Nephron (organoid): ENCODE measurements around the gene NEDD4L.

Source experiments
- H3K27ac Mint-ChIP-seq, 3 experiments: 2 replicates each; pipeline ENCODE4 v1.8.0; 2020; ENCODE audit warnings: mixed read lengths in 3 of 3, mild to moderate bottlenecking in 2 of 3, moderate library complexity in 1 of 3
- H3K27me3 Mint-ChIP-seq: 2 replicates; pipeline ENCODE4 v1.8.0; 2021; ENCODE audit warnings: low read depth, mild to moderate bottlenecking, moderate library complexity, mixed read lengths
- H3K36me3 Mint-ChIP-seq: 2 replicates; pipeline ENCODE4 v1.8.0; 2020; ENCODE audit warnings: low read depth, mixed read lengths
- H3K4me1 Mint-ChIP-seq: 2 replicates; pipeline ENCODE4 v1.8.0; 2020; ENCODE audit warnings: mixed read lengths
- H3K4me3 Mint-ChIP-seq, 3 experiments: 2 replicates each; pipeline ENCODE4 v1.8.0; 2020; ENCODE audit warnings: mild to moderate bottlenecking in 3 of 3, mixed read lengths in 3 of 3, moderate library complexity in 2 of 3
- H3K9me3 Mint-ChIP-seq: 2 replicates; pipeline ENCODE4 v1.8.0; 2020; ENCODE audit warnings: mixed read lengths
- TF ChIP-seq, protein P1 (sequence below), 3 experiments: fragments of 200-600 bp; sonication (generic); IDR thresholded peaks; one replicate each; pipeline ENCODE4 v1.5.0; 2021; ENCODE audit warnings: antibody characterized with exemption in 3 of 3; ENCODE audit not compliant: unreplicated experiment in 3 of 3

NEDD4L gene

DNA sequence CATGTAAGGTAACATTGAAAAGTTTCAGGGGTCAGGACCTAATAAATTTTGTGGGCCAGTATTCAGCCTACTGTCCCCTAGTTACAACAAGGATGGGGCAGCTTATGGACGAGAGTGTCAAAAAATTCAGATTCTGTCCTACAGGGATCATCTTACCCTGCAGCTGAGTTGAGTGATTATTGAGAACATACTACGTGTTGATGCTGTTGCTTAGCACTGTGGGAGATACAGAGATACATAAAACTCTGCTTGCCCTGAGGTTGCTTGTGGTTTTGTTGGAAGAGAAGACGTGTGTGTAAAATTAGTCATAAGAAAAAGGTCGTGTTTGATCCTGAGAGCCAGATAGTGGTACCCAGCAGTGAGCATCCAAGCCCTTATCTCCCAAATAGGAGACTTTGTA, 253.2 kb downstream of the NEDD4L start:
- Mint-ChIP-seq H3K4me1 (peaks cover 74% of the 10 kb centered on the region), H3K9me3 (no peaks in the 10 kb centered on the region), H3K27me3 (no peaks in the 10 kb centered on the region), H3K27ac (no peak overlapping the region), H3K4me3 (no peak overlapping the region), H3K36me3 (no peaks in the 10 kb centered on the region)
- TF ChIP-seq, protein P1, sequence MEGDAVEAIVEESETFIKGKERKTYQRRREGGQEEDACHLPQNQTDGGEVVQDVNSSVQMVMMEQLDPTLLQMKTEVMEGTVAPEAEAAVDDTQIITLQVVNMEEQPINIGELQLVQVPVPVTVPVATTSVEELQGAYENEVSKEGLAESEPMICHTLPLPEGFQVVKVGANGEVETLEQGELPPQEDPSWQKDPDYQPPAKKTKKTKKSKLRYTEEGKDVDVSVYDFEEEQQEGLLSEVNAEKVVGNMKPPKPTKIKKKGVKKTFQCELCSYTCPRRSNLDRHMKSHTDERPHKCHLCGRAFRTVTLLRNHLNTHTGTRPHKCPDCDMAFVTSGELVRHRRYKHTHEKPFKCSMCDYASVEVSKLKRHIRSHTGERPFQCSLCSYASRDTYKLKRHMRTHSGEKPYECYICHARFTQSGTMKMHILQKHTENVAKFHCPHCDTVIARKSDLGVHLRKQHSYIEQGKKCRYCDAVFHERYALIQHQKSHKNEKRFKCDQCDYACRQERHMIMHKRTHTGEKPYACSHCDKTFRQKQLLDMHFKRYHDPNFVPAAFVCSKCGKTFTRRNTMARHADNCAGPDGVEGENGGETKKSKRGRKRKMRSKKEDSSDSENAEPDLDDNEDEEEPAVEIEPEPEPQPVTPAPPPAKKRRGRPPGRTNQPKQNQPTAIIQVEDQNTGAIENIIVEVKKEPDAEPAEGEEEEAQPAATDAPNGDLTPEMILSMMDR (IDR thresholded peaks at IDR 0.05; ENCODE audit: unreplicated experiment in 3 of 3) = no peak

DNA sequence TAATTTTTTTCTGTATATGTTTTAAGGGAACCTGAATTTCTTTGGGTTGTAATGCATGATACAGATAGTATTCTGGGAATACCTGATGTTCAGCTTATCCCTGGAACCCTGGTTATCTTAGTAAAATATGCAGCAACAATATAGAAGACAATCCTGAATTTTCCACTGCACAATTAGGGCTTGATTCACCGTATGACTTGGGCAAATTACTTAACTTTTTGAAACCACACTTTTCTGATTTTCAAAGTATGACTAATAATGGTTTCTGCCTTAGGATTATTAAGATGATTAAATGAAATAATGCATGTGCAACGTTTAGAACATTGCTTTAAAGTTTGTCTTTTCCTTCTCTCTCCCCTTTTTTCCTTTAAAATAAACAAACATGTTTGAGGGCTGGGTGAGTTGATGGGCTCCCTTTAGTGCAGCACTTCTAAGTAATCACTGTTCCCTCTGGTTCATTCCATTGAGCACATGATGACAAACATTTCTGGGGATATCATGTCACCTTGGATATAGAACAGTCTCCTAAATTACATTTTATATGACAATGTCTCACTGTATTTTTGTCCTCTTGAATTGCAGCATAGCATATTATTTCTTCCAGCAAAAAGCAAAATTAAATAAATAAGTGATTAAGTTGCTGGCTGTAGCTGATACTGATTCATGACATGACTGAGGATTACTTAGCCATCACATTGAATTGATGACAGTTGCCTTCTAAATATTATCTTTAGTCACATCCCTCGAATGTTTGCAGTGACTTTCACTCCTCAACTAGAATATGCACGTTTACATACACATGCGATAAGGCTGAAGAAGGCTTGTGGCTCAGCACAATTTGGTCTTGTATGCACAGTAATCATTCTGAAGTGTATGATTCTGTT, 254.5 kb downstream of the NEDD4L start:
- Mint-ChIP-seq H3K4me3 (no peak overlapping the region), H3K36me3 (no peaks in the 10 kb centered on the region), H3K27ac (no peak overlapping the region), H3K4me1 (peaks cover 76% of the 10 kb centered on the region), H3K9me3 (peaks cover under 1% of the 10 kb centered on the region), H3K27me3 (no peaks in the 10 kb centered on the region)
- TF ChIP-seq, protein P1 (IDR thresholded peaks at IDR 0.05; ENCODE audit: unreplicated experiment in 3 of 3) = no peak

DNA sequence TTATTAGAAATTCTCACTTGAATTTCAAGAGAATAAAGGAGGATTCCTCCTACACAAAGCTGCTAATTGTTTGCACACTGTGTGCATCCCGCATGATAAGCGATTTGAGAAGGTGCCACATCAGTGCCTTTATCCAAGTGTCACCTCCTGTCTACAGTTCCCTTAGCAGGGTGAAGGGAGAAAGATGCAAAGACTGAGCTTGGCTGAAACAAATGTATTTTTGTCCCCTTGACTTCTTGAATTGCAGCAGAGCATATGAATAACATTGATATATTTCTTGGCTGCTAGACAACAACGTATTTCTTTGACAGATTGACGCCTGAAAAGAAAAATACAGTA, 255.1 kb downstream of the NEDD4L start:
- Mint-ChIP-seq H3K27ac (no peak overlapping the region), H3K27me3 (no peaks in the 10 kb centered on the region), H3K36me3 (no peaks in the 10 kb centered on the region), H3K4me1 (peaks cover 79% of the 10 kb centered on the region), H3K9me3 (peaks cover 3% of the 10 kb centered on the region), H3K4me3 (no peak overlapping the region)
- TF ChIP-seq, protein P1 (IDR thresholded peaks at IDR 0.05; ENCODE audit: unreplicated experiment in 3 of 3) = no peak

DNA sequence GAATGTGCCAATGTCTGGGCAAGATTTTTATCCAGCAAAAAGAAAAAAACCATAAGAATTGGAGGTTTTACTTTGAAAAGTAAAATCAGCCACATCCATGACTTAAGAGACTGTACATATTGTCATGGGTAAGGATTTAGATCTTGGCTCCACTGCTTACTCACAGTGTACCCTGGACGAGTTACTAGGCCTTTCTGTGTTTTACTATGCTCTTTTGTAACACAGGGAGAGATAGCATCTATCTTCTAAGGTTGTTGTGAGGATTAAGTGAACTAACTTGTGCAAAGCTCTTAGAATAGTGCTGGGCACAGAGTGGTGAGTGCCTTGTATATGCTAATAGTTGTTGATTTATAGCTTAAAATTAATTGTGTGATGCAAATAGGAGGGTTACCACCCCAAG, 255.9 kb downstream of the NEDD4L start:
- no peaks in the 10 kb centered on the region for H3K27me3 Mint-ChIP-seq
- no peaks in the 10 kb centered on the region for H3K36me3 Mint-ChIP-seq
- peak overlapping the region in 1 of 3 experiments; percentile 17 for H3K27ac Mint-ChIP-seq
- peaks cover 3% of the 10 kb centered on the region for H3K9me3 Mint-ChIP-seq
- TF ChIP-seq, protein P1 (IDR thresholded peaks at IDR 0.05; ENCODE audit: unreplicated experiment in 3 of 3) = no peak
- H3K4me1 Mint-ChIP-seq = peaks cover 78% of the 10 kb centered on the region
- H3K4me3 Mint-ChIP-seq = no peak overlapping the region

DNA sequence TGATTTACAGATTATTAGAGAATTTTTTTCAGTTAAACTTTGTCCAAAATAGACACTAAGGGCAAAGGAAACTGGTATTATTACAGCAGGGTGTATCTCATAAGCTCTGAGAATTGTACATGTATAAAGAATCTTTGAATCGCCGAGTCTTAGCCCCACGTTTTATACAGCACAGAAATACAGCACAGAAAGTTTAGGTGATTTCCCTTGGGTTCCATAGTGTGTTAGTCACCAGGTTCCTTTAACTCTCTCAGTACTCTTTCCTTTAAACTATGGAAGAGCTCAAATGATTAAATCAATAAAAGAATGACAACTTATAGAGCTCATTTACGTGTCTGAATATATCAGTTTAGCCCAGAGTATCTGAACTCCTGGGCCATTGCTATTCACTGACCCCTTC, 256.8 kb downstream of the NEDD4L start:
- Mint-ChIP-seq H3K4me1 (peaks cover 69% of the 10 kb centered on the region), H3K9me3 (peaks cover 5% of the 10 kb centered on the region), H3K27me3 (no peaks in the 10 kb centered on the region), H3K27ac (peak overlapping the region in 1 of 3 experiments; percentile 17), H3K36me3 (peaks cover 2% of the 10 kb centered on the region), H3K4me3 (no peak overlapping the region)
- TF ChIP-seq, protein P1 (IDR thresholded peaks at IDR 0.05; ENCODE audit: unreplicated experiment in 3 of 3) = no peak

DNA sequence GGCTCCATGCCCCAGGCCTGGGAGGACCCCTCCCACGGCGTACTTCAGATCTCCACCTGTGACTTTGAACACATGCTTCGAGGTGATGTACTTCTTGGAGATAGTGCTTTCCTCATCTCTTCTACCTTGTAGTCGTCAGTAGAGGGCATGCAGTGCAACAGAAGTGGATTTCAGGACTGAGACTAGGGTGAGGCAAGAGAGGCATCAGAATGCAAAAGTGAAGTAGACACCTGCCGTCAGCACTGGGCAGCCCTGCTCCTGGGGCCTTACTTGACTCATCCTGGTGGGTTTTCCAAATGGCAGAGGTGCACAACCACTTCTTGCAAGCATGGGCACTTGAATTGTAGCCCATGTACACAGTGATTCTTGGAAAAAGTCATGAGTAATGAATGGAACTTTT, 258.8 kb downstream of the NEDD4L start:
- TF ChIP-seq, protein P1 (IDR thresholded peaks at IDR 0.05; ENCODE audit: unreplicated experiment in 3 of 3) = no peak
- Mint-ChIP-seq H3K4me1 (peaks cover 62% of the 10 kb centered on the region), H3K36me3 (peaks cover 4% of the 10 kb centered on the region), H3K4me3 (no peak overlapping the region), H3K9me3 (peaks cover 6% of the 10 kb centered on the region), H3K27me3 (no peaks in the 10 kb centered on the region), H3K27ac (no peak overlapping the region)
